Measurements from ENCODE around the gene ZBTB49. TPM values are rescaled to one million over a fixed set of nuclear protein-coding genes. Genes with fewer than 3 reads are reported as not detected.

ZBTB49 gene
- total and polyA plus RNA-seq, 8 donors, result 4.8 to 13.5 (median 9.7) TPM

GRCh38 chr4:4306920-4307319 is 16.9 kb downstream of the ZBTB49 start:
- H3K4me1 ChIP-seq, result no peaks in the 10 kb centered on the region
- no peak for DNase-seq
- ATAC-seq, result no peak
- no peak overlapping the region for H3K27ac ChIP-seq
- H3K27me3 ChIP-seq, result no peaks in the 10 kb centered on the region
- TF ChIP-seq, protein P1, sequence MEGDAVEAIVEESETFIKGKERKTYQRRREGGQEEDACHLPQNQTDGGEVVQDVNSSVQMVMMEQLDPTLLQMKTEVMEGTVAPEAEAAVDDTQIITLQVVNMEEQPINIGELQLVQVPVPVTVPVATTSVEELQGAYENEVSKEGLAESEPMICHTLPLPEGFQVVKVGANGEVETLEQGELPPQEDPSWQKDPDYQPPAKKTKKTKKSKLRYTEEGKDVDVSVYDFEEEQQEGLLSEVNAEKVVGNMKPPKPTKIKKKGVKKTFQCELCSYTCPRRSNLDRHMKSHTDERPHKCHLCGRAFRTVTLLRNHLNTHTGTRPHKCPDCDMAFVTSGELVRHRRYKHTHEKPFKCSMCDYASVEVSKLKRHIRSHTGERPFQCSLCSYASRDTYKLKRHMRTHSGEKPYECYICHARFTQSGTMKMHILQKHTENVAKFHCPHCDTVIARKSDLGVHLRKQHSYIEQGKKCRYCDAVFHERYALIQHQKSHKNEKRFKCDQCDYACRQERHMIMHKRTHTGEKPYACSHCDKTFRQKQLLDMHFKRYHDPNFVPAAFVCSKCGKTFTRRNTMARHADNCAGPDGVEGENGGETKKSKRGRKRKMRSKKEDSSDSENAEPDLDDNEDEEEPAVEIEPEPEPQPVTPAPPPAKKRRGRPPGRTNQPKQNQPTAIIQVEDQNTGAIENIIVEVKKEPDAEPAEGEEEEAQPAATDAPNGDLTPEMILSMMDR (IDR thresholded peaks at IDR 0.05), result no peak
- intact Hi-C loops (cut with DNase I), result no loop called here
- peaks cover 0 to 31% of the 10 kb centered on the region in 2 donors for H3K36me3 ChIP-seq
- H3K9me3 ChIP-seq, result no peaks in the 10 kb centered on the region
- H3K4me3 ChIP-seq, result no peak overlapping the region

DNA sequence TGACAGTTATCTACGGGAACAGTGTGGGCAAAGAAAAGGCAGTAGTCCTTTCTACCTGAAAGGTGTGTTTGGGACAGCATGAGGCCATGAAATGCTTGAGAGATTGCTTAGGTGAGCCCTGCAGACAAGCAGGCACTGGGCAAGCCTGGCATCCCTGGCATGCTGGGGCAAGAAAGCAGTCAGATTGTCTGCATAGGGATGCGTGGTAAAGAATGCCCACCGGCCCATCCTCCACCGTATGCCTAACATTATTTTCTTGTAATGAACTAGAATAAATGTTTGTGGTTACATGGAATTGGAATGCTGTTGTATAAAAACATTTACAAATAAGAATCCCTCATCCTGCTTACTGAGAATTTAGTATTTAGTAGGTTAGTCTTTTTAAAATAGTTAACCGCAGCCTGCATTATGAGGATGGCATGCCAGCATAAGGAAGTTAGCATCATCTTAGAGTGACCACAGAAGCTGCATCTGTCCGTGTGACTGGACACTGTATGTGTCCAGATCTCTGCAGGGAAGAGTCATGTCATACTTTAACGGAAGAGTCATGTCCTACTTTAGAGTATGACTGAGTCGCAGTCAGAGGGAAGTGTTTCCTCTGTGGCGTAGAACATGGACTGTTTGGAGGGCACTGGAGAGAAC is 18.9 kb downstream of the ZBTB49 start:
- H3K27ac ChIP-seq, result no peak overlapping the region

DNA sequence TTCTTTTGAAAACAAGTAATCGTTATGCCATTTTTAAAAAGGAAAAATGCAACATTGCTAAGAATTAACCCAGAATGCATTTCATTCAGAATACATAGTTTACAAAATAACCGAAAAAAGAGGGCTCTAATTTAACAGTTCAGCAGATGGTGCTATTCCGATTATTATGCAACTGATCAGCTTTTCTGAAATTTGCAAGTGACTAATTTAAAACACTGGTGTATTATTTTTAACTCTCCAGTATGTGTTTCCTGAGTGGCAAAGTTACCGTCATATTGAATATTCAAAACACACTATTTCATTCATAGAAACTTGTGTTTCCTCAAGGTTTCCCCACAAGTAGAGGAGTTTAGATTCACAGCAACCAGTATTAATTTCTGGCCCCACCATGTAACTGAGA is 21.1 kb downstream of the ZBTB49 start:
- ATAC-seq (no peak), DNase-seq (no peak)
- intact Hi-C loops (cut with DNase I), result no loop called here
- H3K4me1 ChIP-seq, result no peaks in the 10 kb centered on the region
- H3K27me3 ChIP-seq, result no peaks in the 10 kb centered on the region
- H3K27ac ChIP-seq, result no peak overlapping the region
- H3K9me3 ChIP-seq, result no peaks in the 10 kb centered on the region
- peaks cover 0 to 59% of the 10 kb centered on the region in 2 donors for H3K36me3 ChIP-seq
- TF ChIP-seq, protein P1 (IDR thresholded peaks at IDR 0.05), result no peak
- no peak overlapping the region for H3K4me3 ChIP-seq

More for the DNA sequence above, 18.9 kb downstream of the ZBTB49 start:
- H3K36me3 ChIP-seq, result peaks cover 0 to 37% of the 10 kb centered on the region in 2 donors
- H3K27me3 ChIP-seq, result no peaks in the 10 kb centered on the region
- ATAC-seq, result no peak
- TF ChIP-seq, protein P1 (IDR thresholded peaks at IDR 0.05), result no peak
- intact Hi-C loops (cut with DNase I), result no loop called here
- no peaks in the 10 kb centered on the region for H3K9me3 ChIP-seq
- DNase-seq, result no peak
- H3K4me1 ChIP-seq, result no peaks in the 10 kb centered on the region
- no peak overlapping the region for H3K4me3 ChIP-seq

DNA sequence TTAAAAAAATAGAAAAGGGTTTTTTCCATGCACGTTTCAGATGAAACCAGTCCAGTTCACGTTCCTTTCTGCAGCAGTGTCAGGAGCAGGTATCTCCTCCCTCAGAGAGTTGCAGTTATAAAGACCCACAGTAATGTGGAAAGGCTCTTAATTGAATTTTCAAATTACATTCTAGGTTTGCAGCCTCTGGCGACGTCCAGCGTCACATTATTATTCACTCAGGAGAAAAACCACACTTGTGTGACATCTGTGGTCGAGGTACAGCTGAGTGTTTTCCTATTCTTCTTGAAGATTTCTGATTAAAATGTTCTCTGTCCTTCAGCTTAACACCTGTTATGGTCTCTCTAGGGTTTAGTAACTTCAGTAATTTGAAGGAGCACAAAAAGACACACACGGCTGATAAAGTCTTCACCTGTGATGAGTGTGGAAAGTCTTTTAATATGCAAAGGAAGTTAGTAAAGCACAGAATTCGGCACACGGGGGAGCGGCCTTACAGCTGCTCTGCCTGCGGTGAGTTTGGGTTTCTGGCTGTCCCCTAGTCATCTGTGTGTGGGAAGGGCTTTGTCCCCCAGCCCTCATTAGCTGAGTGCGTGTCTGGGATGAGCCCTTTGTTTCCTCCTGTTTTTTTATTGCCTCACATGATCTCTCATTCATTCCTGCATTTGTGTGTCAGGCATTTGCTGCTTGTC is 25.6 kb downstream of the ZBTB49 start:
- intact Hi-C loops (cut with DNase I), result no loop called here
- H3K27me3 ChIP-seq, result no peaks in the 10 kb centered on the region
- H3K27ac ChIP-seq, result no peak overlapping the region
- DNase-seq (no peak), ATAC-seq (no peak)
- no peak overlapping the region for H3K4me3 ChIP-seq
- no peaks in the 10 kb centered on the region for H3K9me3 ChIP-seq
- H3K36me3 ChIP-seq, result peaks cover 0 to 83% of the 10 kb centered on the region in 2 donors
- TF ChIP-seq, protein P1 (IDR thresholded peaks at IDR 0.05), result no peak
- no peaks in the 10 kb centered on the region for H3K4me1 ChIP-seq

DNA sequence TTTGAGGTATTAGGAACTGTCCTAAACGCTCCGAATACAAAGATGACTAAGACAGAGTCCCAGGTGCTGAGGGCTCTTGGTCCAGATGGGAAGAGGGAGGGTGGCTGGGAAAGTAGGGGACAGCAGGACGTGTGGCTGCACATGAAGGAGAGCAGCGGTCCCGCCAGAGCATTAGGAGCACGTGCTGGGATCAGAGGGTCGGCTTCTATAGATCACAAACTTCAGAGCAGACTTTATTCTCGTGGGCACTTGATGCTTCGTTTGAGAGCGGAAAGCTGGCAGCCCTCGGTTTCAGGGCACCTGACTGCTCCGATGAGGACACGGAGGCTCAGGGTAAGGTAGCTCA is 26.1 kb downstream of the ZBTB49 start:
- H3K27me3 ChIP-seq, result no peaks in the 10 kb centered on the region
- no peak for DNase-seq
- no peaks in the 10 kb centered on the region for H3K9me3 ChIP-seq
- H3K4me3 ChIP-seq, result no peak overlapping the region
- H3K27ac ChIP-seq, result no peak overlapping the region
- H3K4me1 ChIP-seq, result no peaks in the 10 kb centered on the region
- TF ChIP-seq, protein P1 (IDR thresholded peaks at IDR 0.05), result no peak
- peaks cover 0 to 88% of the 10 kb centered on the region in 2 donors for H3K36me3 ChIP-seq
- ATAC-seq, result no peak
- intact Hi-C loops (cut with DNase I), result no loop called here
